K562 (cell line): ENCODE measurements around the gene CWF19L1. TPM values are rescaled to one million over a fixed set of nuclear protein-coding genes. Genes with fewer than 3 reads are reported as not detected.

ENCODE experiments used
- ATAC-seq: fragments of 200-7000 bp; cut with Tn5 transposase; 3 replicates; pipeline ENCODE4 v1.9.1; 2020; ENCODE audit warnings: moderate library complexity
- BruUV-seq: library from RNA; stranded (reverse); fragments of 400-500 nt; replicated peaks from 2 replicates; lab custom pipeline; 2021; lab: Mats Ljungman, UMichigan
- CTCF ChIA-PET: fragments of 300-600 bp; formaldehyde crosslinking; extraction: SDS; loops from one replicate; lab custom pipeline; 2021; ENCODE audit warnings: low intra/inter-chr PET ratio; lab: Yijun Ruan, JAX
- POLR2A ChIA-PET: fragments of 300-600, 350-650 bp; sonication (Branson Sonifier 250); formaldehyde crosslinking; extraction: SDS; loops from one replicate; lab custom pipeline; 2021; ENCODE audit warnings: antibody characterized with exemption, inconsistent platforms; lab: Yijun Ruan, JAX
- DNase-seq, 4 experiments: peaks; one replicate each; pipeline versions ENCODE4 v3.0.0 to v3.0.0-alpha.2; 2011 to 2018; ENCODE audit warnings: low spot score in 3 of 4, mixed read lengths in 3 of 4; ENCODE audit errors: extremely low read depth in 1 of 4
- FAIRE-seq: peaks from 2 replicates; lab custom pipeline; 2011; peaks lifted over from hg19 to GRCh38; lab: Jason Lieb, UNC
- H2AFZ ChIP-seq: 2 replicates; pipeline ENCODE4 v1.6.0; 2011; ENCODE audit warnings: low read depth, low read length, control low read depth, inconsistent platforms
- H3K27ac ChIP-seq: fragments of 200-600 bp; 3 replicates; pipeline ENCODE4 v1.8.0; 2011; ENCODE audit warnings: low read depth, mild to moderate bottlenecking, control low read depth, inconsistent platforms, low read length, moderate library complexity, mixed read lengths; ENCODE audit errors: extremely low read depth
- H3K27me3 ChIP-seq, 2 experiments: fragments of 300-600 bp in 1 of 2; 2 replicates in 1 of 2; 3 replicates in 1 of 2; pipeline versions ENCODE4 v1.6.0 to v1.8.0; 2011; ENCODE audit warnings: inconsistent platforms in 2 of 2, low read length in 2 of 2, mild to moderate bottlenecking in 1 of 2, mixed read lengths in 1 of 2, moderate library complexity in 1 of 2; ENCODE audit not compliant: control insufficient read depth in 2 of 2, insufficient read depth in 2 of 2
- H3K36me3 ChIP-seq: fragments of 300-600 bp; 3 replicates; pipeline ENCODE4 v1.8.0; 2011; ENCODE audit warnings: mild to moderate bottlenecking, low read length, inconsistent platforms; ENCODE audit not compliant: control insufficient read depth, insufficient read depth
- H3K4me1 ChIP-seq, 2 experiments: fragments of 200-600 bp in 1 of 2; replicated peaks in 1 of 2; 2 replicates in 1 of 2; 3 replicates in 1 of 2; pipeline versions ENCODE4 v1.5.1 to v1.8.0; 2011; ENCODE audit warnings: inconsistent platforms in 2 of 2, low read length in 2 of 2, mild to moderate bottlenecking in 1 of 2, mixed read lengths in 1 of 2, moderate library complexity in 1 of 2; ENCODE audit not compliant: control insufficient read depth in 2 of 2, insufficient read depth in 2 of 2
- H3K4me2 ChIP-seq: 2 replicates; pipeline ENCODE4 v1.6.1; 2011; ENCODE audit warnings: low read length, control low read depth, inconsistent platforms, mixed read lengths; ENCODE audit not compliant: insufficient read depth
- H3K4me3 ChIP-seq: fragments of 200-600 bp; sonication (generic), shearing (Covaris generic); 2 replicates; pipeline ENCODE4 v1.5.1; 2016; ENCODE audit warnings: control low read depth, inconsistent platforms
- H3K79me2 ChIP-seq: fragments of 200-600 bp; 3 replicates; pipeline ENCODE4 v1.8.0; 2011; ENCODE audit warnings: low read length, inconsistent platforms; ENCODE audit not compliant: control insufficient read depth, insufficient read depth
- H3K9ac ChIP-seq, 2 experiments: 2 replicates each; pipeline versions ENCODE4 v1.6.0 to v1.6.1; 2011; ENCODE audit warnings: low read depth in 2 of 2, low read length in 2 of 2, control low read depth in 1 of 2, inconsistent platforms in 1 of 2, mild to moderate bottlenecking in 1 of 2, mixed read lengths in 1 of 2; ENCODE audit not compliant: insufficient read depth in 1 of 2
- H3K9me1 ChIP-seq: one replicate; pipeline ENCODE4 v1.6.0; 2011; ENCODE audit warnings: inconsistent platforms, mild to moderate bottlenecking, low read length, moderate library complexity; ENCODE audit not compliant: control insufficient read depth, insufficient read depth
- H3K9me3 ChIP-seq: replicated peaks from 2 replicates; pipeline ENCODE4 v1.5.1; 2011; ENCODE audit warnings: low read depth, low read length, inconsistent platforms; ENCODE audit not compliant: control insufficient read depth, insufficient read depth
- H4K20me1 ChIP-seq: replicated peaks from 2 replicates; pipeline ENCODE4 v1.6.1; 2011; ENCODE audit warnings: low read length, inconsistent platforms, mixed read lengths; ENCODE audit not compliant: control insufficient read depth, insufficient read depth
- CBFA2T3 ChIP-seq: fragments of 450-650 bp; IDR thresholded peaks from 2 replicates; pipeline ENCODE4 v1.6.1; 2017
- CEBPG ChIP-seq, 3 experiments: fragments of 200-800 bp in 1 of 3; sonication (Bioruptor generic) in 1 of 3; sonication (generic) in 1 of 3; formaldehyde crosslinking in 1 of 3; IDR thresholded peaks in 2 of 3; conservative IDR thresholded peaks in 1 of 3; 2 replicates each; pipeline versions ENCODE4 v1.6.1 to v1.8.0; 2016 to 2022; ENCODE audit warnings: missing compliant biosample characterization in 2 of 3, missing genetic modification characterization in 2 of 3, mild to moderate bottlenecking in 1 of 3, missing genetic modification reagents in 1 of 3
- CHCHD3 ChIP-seq: fragments of 250-450 bp; sonication (Bioruptor Pico); IDR thresholded peaks from 2 replicates; pipeline ENCODE4 v2.1.2; 2022; ENCODE audit warnings: mild to moderate bottlenecking
- HMBOX1 ChIP-seq: sonication (generic); IDR thresholded peaks from 2 replicates; pipeline ENCODE4 v1.6.1; 2016
- HNRNPL ChIP-seq: fragments of 200-400 bp; formaldehyde crosslinking; IDR thresholded peaks from 2 replicates; pipeline ENCODE4 v1.6.1; 2017; ENCODE audit warnings: low read depth, mild to moderate bottlenecking, low read length
- PYGO2 ChIP-seq: fragments of 450-650 bp; IDR thresholded peaks from 2 replicates; pipeline ENCODE4 v1.6.1; 2016; ENCODE audit warnings: mild to moderate bottlenecking, missing genetic modification characterization, moderate library complexity, missing compliant biosample characterization
- RFX1 ChIP-seq: fragments of 450-650 bp; IDR thresholded peaks from 2 replicates; pipeline ENCODE4 v1.6.1; 2016; ENCODE audit warnings: mild to moderate bottlenecking, moderate library complexity
- TSHZ1 ChIP-seq: fragments of 250-450 bp; sonication (Bioruptor Pico); IDR thresholded peaks from 2 replicates; pipeline ENCODE4 v1.4.0; 2020; ENCODE audit warnings: mild to moderate bottlenecking, moderate library complexity
- ZFX ChIP-seq: sonication (generic); formaldehyde crosslinking; IDR thresholded peaks from 2 replicates; pipeline ENCODE4 v1.8.0; 2022; ENCODE audit warnings: mild to moderate bottlenecking, missing genetic modification reagents, moderate library complexity
- WGBS: fragments of 100-300 bp; shearing (Covaris generic); methylation state at CpG from one replicate; pipeline ENCODE4 v1.1.6; 2016; ENCODE audit warnings: low coverage, mixed read lengths; ENCODE audit not compliant: insufficient coverage; ENCODE audit errors: missing lambda C conversion rate; 5-methylcytosine and 5-hydroxymethylcytosine counted together
- in situ Hi-C: fragments of 300-500 bp; cut with MboI; formaldehyde crosslinking; loops from 4 replicates; pipeline ENCODE4 v1.15.0; 2018; ENCODE audit warnings: inconsistent platforms, mixed read lengths
- intact Hi-C: fragments of 100-400 bp; cut with micrococcal nuclease; formaldehyde crosslinking; loops from 2 replicates; pipeline ENCODE4 v1.14.2; 2022
- polyA plus RNA-seq, 8 experiments: library from polyadenylated mRNA; depleted of rRNA in 4 of 8; stranded (reverse) in 5 of 8; unstranded in 3 of 8; fragments of >200 nt; fragmentation: Nextera tagmentation in 2 of 8; fragmentation: Illumina TruSeq in 1 of 8; extraction: Ambion mirVana in 2 of 8; extraction: Trizol in 1 of 8; gene quantifications; 2 replicates each; pipeline versions ENCODE4 v1.2.1 to v1.2.3, GENCODE V29; 2011 to 2014; ENCODE audit warnings: inconsistent platforms in 1 of 8, missing spikeins in 1 of 8
- total RNA-seq, 7 experiments: library from RNA; depleted of rRNA in 6 of 7; stranded (reverse); fragments of >200 nt in 6 of 7; fragmentation: Illumina TruSeq in 2 of 7; extraction: Trizol in 2 of 7; gene quantifications; 2 replicates each; pipeline versions ENCODE4 v1.2.1 to v1.2.3, GENCODE V29; 2011 to 2021; ENCODE audit warnings: low replicate concordance in 1 of 7

CWF19L1 gene
- total and polyA plus RNA-seq, 9 of the 15 experiments (the other 6 are each of a cell fraction or from before 2014, with no cell fraction given): 19.5 to 49.9 (median 30.9) TPM

GRCh38 chr10:100245484-100246220 lies 21.8 kb downstream of the CWF19L1 start (continued):
- TF ChIP-seq ZFX (CRISPR knock-in tag) (no peak), TSHZ1 (CRISPR knock-in tag) (no peak)

- 86% methylated on average over 3 of the region's 3 CpGs for WGBS
- ATAC-seq (no peak), DNase-seq (no peak), FAIRE-seq (no peak)
- Histone ChIP-seq H3K27ac (no peak overlapping the region), H2AFZ (no peak overlapping the region), H4K20me1 (no peaks in the 10 kb centered on the region), H3K4me3 (no peak overlapping the region), H3K79me2 (no peaks in the 10 kb centered on the region), H3K9me3 (no peaks in the 10 kb centered on the region), H3K9me1 (no peaks in the 10 kb centered on the region), H3K27me3 (no peaks in the 10 kb centered on the region), H3K4me2 (no peak overlapping the region), H3K4me1 (no peaks in the 10 kb centered on the region), H3K36me3 (peaks cover 70% of the 10 kb centered on the region), H3K9ac (no peak overlapping the region)
- no TSS peak for BruUV-seq
- ChIA-PET POLR2A (interaction anchor here (1.2 to 1.5 kb wide), 2 partner anchors 8 to 10 kb away, joined by 3 to 4 read pairs; no protein-coding TSS in a partner anchor), CTCF (no interaction called here)
- in situ Hi-C loops: no loop called here
- TF ChIP-seq HMBOX1 (no peak), HNRNPL (no peak), CEBPG (CRISPR knock-in tag; IDR thresholded peaks at IDR 0.05) (no peak), CEBPG (tag; conservative IDR thresholded peaks at IDR 0.05 in 1 of 2, IDR thresholded peaks at IDR 0.05 in 1 of 2) (no peak), CBFA2T3 (no peak), PYGO2 (tag) (no peak), RFX1 (no peak), CHCHD3 (CRISPR knock-in tag) (no peak)
- intact Hi-C loops: loop anchor here (5.0 kb wide), 1 partner anchor 393 kb away; no protein-coding TSS in a partner anchor
These were observed 27.6 kb downstream of the CWF19L1 start for GRCh38 chr10:100239851-100240250.
